HCT116 (cell line): Measurements from ENCODE around the gene CMPK1. TPM values are rescaled to one million over a fixed set of nuclear protein-coding genes. Genes with fewer than 3 reads are reported as not detected.

Experiments used
- ATAC-seq: fragments of 200-7000 bp; cut with Tn5 transposase; 2 replicates; pipeline ENCODE4 v1.9.1; 2020; ENCODE audit warnings: mild to moderate bottlenecking, moderate library complexity
- BruUV-seq: library from RNA; stranded (reverse); fragments of 400-500 nt; replicated peaks from 2 replicates; lab custom pipeline; 2021; lab: Mats Ljungman, UMichigan
- CTCF ChIA-PET: fragments of 300-600 bp; sonication (Branson Sonifier 250); formaldehyde crosslinking; loops from one replicate; lab custom pipeline; 2021; ENCODE audit warnings: antibody characterized with exemption; lab: Charles Lee
- POLR2A ChIA-PET: fragments of 300-600, 350-600 bp; sonication (Branson Sonifier 250); formaldehyde crosslinking; loops from one replicate; lab custom pipeline; 2021; ENCODE audit warnings: antibody characterized with exemption; lab: Charles Lee
- RAD21 ChIA-PET, 2 experiments: fragments of 300-600 bp; sonication (Branson Sonifier 250); formaldehyde crosslinking; loops; one replicate each; lab custom pipeline; 2023; ENCODE audit warnings: low total read pairs in 2 of 2; ENCODE audit not compliant: uncharacterized antibody in 2 of 2, unreplicated experiment in 2 of 2, low non-redundant PET in 1 of 2; lab: Charles Lee
- DNase-seq: peaks from one replicate; pipeline ENCODE4 v3.0.0-alpha.2; 2010; ENCODE audit warnings: low read depth, low spot score
- H2AFZ ChIP-seq: fragments of 200-600 bp; shearing (Covaris generic), sonication (generic); 2 replicates; pipeline ENCODE4 v1.6.1; 2017; ENCODE audit warnings: low read depth, mixed run types, mixed read lengths, antibody characterized with exemption, low read length; ENCODE audit not compliant: poor library complexity, severe bottlenecking
- H3K27ac ChIP-seq: 2 replicates; pipeline ENCODE4 v1.5.1; 2012; ENCODE audit warnings: low read depth, low read length
- H3K27me3 ChIP-seq: fragments of 200-600 bp; sonication (generic); 2 replicates; pipeline ENCODE4 v1.6.1; 2016; ENCODE audit warnings: mixed run types, low read length, mixed read lengths; ENCODE audit not compliant: insufficient read depth
- H3K36me3 ChIP-seq, 2 experiments: fragments of 200-500 bp in 1 of 2; fragments of 200-600 bp in 1 of 2; sonication (Bioruptor generic) in 1 of 2; sonication (generic) in 1 of 2; 2 replicates each; pipeline versions ENCODE4 v1.5.1 to v1.6.1; 2014 to 2016; ENCODE audit warnings: low read length in 2 of 2, inconsistent platforms in 1 of 2, mixed read lengths in 1 of 2, mixed run types in 1 of 2; ENCODE audit not compliant: insufficient read depth in 2 of 2, control insufficient read depth in 1 of 2
- H3K4me1 ChIP-seq, 2 experiments: fragments of 200-600 bp in 1 of 2; sonication (generic) in 1 of 2; 2 replicates each; pipeline versions ENCODE4 v1.5.1 to v1.6.1; 2012 to 2017; ENCODE audit warnings: low read length in 2 of 2, inconsistent platforms in 1 of 2, mild to moderate bottlenecking in 1 of 2, mixed read lengths in 1 of 2, mixed run types in 1 of 2, moderate library complexity in 1 of 2; ENCODE audit not compliant: insufficient read depth in 2 of 2, control insufficient read depth in 1 of 2
- H3K4me2 ChIP-seq: fragments of 200-600 bp; sonication (generic); 2 replicates; pipeline ENCODE4 v1.6.1; 2017; ENCODE audit warnings: mixed run types, low read length, mixed read lengths
- H3K4me3 ChIP-seq, 2 experiments: fragments of 200-600 bp in 1 of 2; sonication (generic) in 1 of 2; replicated peaks in 1 of 2; 2 replicates each; pipeline ENCODE4 v1.5.1; 2011 to 2016; ENCODE audit warnings: low read length in 2 of 2, control low read depth in 1 of 2, low read depth in 1 of 2, mild to moderate bottlenecking in 1 of 2, mixed read lengths in 1 of 2, mixed run types in 1 of 2
- H3K79me2 ChIP-seq: fragments of 200-600 bp; sonication (generic); 2 replicates; pipeline ENCODE4 v1.6.1; 2017; ENCODE audit warnings: mild to moderate bottlenecking, mixed run types, low read length, moderate library complexity, mixed read lengths; ENCODE audit not compliant: insufficient read depth
- H3K9ac ChIP-seq: fragments of 200-600 bp; sonication (generic); 2 replicates; pipeline ENCODE4 v1.6.1; 2016; ENCODE audit warnings: low read length, mixed read lengths
- H3K9me2 ChIP-seq: fragments of 200-600 bp; sonication (generic), shearing (Covaris generic); 2 replicates; pipeline ENCODE4 v1.6.1; 2017; ENCODE audit warnings: mixed run types, mild to moderate bottlenecking, moderate library complexity; ENCODE audit not compliant: insufficient read depth
- H3K9me3 ChIP-seq, 2 experiments: fragments of 200-500 bp in 1 of 2; fragments of 200-600 bp in 1 of 2; sonication (Bioruptor generic) in 1 of 2; sonication (generic) in 1 of 2; 2 replicates each; pipeline ENCODE4 v1.6.1; 2014 to 2017; ENCODE audit warnings: low read length in 2 of 2, mixed read lengths in 2 of 2, inconsistent platforms in 1 of 2, low read depth in 1 of 2, mild to moderate bottlenecking in 1 of 2, mixed run types in 1 of 2, moderate library complexity in 1 of 2; ENCODE audit not compliant: control insufficient read depth in 1 of 2, insufficient read depth in 1 of 2
- H4K20me1 ChIP-seq: fragments of 200-600 bp; sonication (generic), shearing (Covaris generic); 2 replicates; pipeline ENCODE4 v1.6.1; 2017; ENCODE audit warnings: mixed run types, mild to moderate bottlenecking, moderate library complexity; ENCODE audit not compliant: insufficient read depth
- ATF3 ChIP-seq: IDR thresholded peaks from 2 replicates; pipeline ENCODE4 v1.6.1; 2012
- CBX3 ChIP-seq: IDR thresholded peaks from 2 replicates; pipeline ENCODE4 v1.6.1; 2012; ENCODE audit warnings: low read depth
- CEBPB ChIP-seq: IDR thresholded peaks from 2 replicates; pipeline ENCODE4 v1.6.1; 2012; ENCODE audit warnings: low read depth
- ELF1 ChIP-seq: IDR thresholded peaks from 2 replicates; pipeline ENCODE4 v1.6.1; 2012; ENCODE audit warnings: low read depth, borderline replicate concordance
- JUND ChIP-seq: IDR thresholded peaks from 2 replicates; pipeline ENCODE4 v1.6.1; 2012
- MAX ChIP-seq: IDR thresholded peaks from 2 replicates; pipeline ENCODE4 v1.6.1; 2012
- POLR2A ChIP-seq: IDR thresholded peaks from 2 replicates; pipeline ENCODE4 v1.7.0; 2011; ENCODE audit warnings: borderline replicate concordance; ENCODE audit not compliant: insufficient read depth, insufficient read length; ENCODE audit errors: extremely low read depth
- REST ChIP-seq: IDR thresholded peaks from 2 replicates; pipeline ENCODE4 v1.6.1; 2012; ENCODE audit warnings: low read depth
- SIN3A ChIP-seq: IDR thresholded peaks from 2 replicates; pipeline ENCODE4 v1.6.1; 2012; ENCODE audit warnings: low read depth
- YY1 ChIP-seq: IDR thresholded peaks from 2 replicates; pipeline ENCODE4 v1.6.1; 2011; ENCODE audit warnings: low read length, low read depth, moderate library complexity, mild to moderate bottlenecking; ENCODE audit not compliant: insufficient replicate concordance; ENCODE audit errors: extremely low read depth
- ZBTB33 ChIP-seq: IDR thresholded peaks from 2 replicates; pipeline ENCODE4 v1.6.1; 2011; ENCODE audit warnings: mild to moderate bottlenecking, low read length, moderate library complexity; ENCODE audit not compliant: insufficient replicate concordance; ENCODE audit errors: extremely low read depth
- ZNF274 ChIP-seq: fragments of 200-500 bp; sonication (Bioruptor generic); IDR thresholded peaks from 2 replicates; pipeline ENCODE4 v1.6.1; 2014; ENCODE audit warnings: mild to moderate bottlenecking, low read depth, low read length, inconsistent platforms
- intact Hi-C: fragments of 100-400 bp; cut with micrococcal nuclease; formaldehyde crosslinking; loops from 2 replicates; pipeline ENCODE4 v1.10.0; 2022
- total RNA-seq: library from RNA; stranded (reverse); gene quantifications from one replicate; pipeline ENCODE4 v1.2.1, GENCODE V29; 2021; ENCODE audit not compliant: unreplicated experiment

Gene CMPK1
- total RNA-seq, 1 experiment from 2014 or later: 78.4 TPM

- ChIA-PET POLR2A (no interaction called here), CTCF (no interaction called here), RAD21 (no interaction called here)
- no peak for TF ChIP-seq ATF3
- Histone ChIP-seq H3K36me3 (no peaks in the 10 kb centered on the region), H3K4me2 (no peak within 1 kb of the TSS), H4K20me1 (no peaks in the 10 kb centered on the region), H3K4me3 (no peak within 1 kb of the TSS), H3K27me3 (no peaks in the 10 kb centered on the region), H2AFZ (no peak within 1 kb of the TSS), H3K4me1 (no peaks in the 10 kb centered on the region), H3K9me2 (no peaks in the 10 kb centered on the region), H3K79me2 (no peaks in the 10 kb centered on the region), H3K9ac (no peak within 1 kb of the TSS), H3K9me3 (no peaks in the 10 kb centered on the region), H3K27ac (no peak within 1 kb of the TSS)
- ATAC-seq: no peak
- intact Hi-C loops: no loop called here
- BruUV-seq: no TSS peak
- DNase-seq: no peak
Measured at GRCh38 chr1:47415728-47416318, 82.2 kb downstream of the CMPK1 start, which contains the start of gene FOXE3. TSS of gene FOXE3 (plus strand) at chr1:47416285. CDS start at chr1:47416316, 31 bp downstream.

- no peak overlapping the region for H2AFZ ChIP-seq
- ChIA-PET CTCF (no interaction called here), RAD21 (no interaction called here), POLR2A (no interaction called here)
- no peaks in the 10 kb centered on the region for H3K4me1 ChIP-seq
- no peak overlapping the region for H3K9ac ChIP-seq
- H3K4me3 ChIP-seq: no peak overlapping the region
- H3K27me3 ChIP-seq: no peaks in the 10 kb centered on the region
- no peak for ATAC-seq
- intact Hi-C loops: no loop called here
- no peak overlapping the region for H3K4me2 ChIP-seq
- H4K20me1 ChIP-seq: no peaks in the 10 kb centered on the region
- no peaks in the 10 kb centered on the region for H3K79me2 ChIP-seq
- H3K36me3 ChIP-seq: no peaks in the 10 kb centered on the region
- DNase-seq: no peak
- no TSS peak for BruUV-seq
- no peaks in the 10 kb centered on the region for H3K9me3 ChIP-seq
- H3K9me2 ChIP-seq: no peaks in the 10 kb centered on the region
- H3K27ac ChIP-seq: no peak overlapping the region
- TF ChIP-seq REST (no peak), CBX3 (no peak), MAX (no peak), SIN3A (no peak), CEBPB (no peak), JUND (no peak), ZNF274 (no peak), ATF3 (no peak), ELF1 (no peak), ZBTB33 (no peak), POLR2A (no peak), YY1 (no peak)
Measured at GRCh38 chr1:47416319-47417169, 83.0 kb downstream of the CMPK1 start.
